H1 (cell line): ENCODE data around the gene RELB. TPM values are rescaled to one million over a fixed set of nuclear protein-coding genes. Genes with fewer than 3 reads are reported as not detected.

Experiments
- CTCF ChIA-PET: fragments of 300-600 bp; sonication (Branson Sonifier 250); formaldehyde crosslinking; loops from one replicate; lab custom pipeline; 2021; ENCODE audit not compliant: partially characterized antibody; lab: Charles Lee
- POLR2A ChIA-PET: fragments of 300-600 bp; sonication (Branson Sonifier 250); formaldehyde crosslinking; loops from one replicate; lab custom pipeline; 2021; ENCODE audit warnings: inconsistent platforms; ENCODE audit not compliant: partially characterized antibody; lab: Charles Lee
- DNase-seq, 2 experiments: peaks; one replicate each; pipeline versions ENCODE4 v3.0.0 to v3.0.0-alpha.2; 2010 to 2022; ENCODE audit warnings: low spot score in 2 of 2, low read depth in 1 of 2, mixed read lengths in 1 of 2
- FAIRE-seq: peaks from 2 replicates; lab custom pipeline; 2011; peaks lifted over from hg19 to GRCh38; lab: Jason Lieb, UNC
- H2AFZ ChIP-seq: 2 replicates; pipeline ENCODE4 v1.8.1; 2012; ENCODE audit warnings: low read length, inconsistent platforms
- H2AK5ac ChIP-seq: 2 replicates; pipeline ENCODE4 v1.6.1; 2013; ENCODE audit warnings: low read depth, low read length
- H2BK120ac ChIP-seq: replicated peaks from 2 replicates; pipeline ENCODE3; 2013; ENCODE audit warnings: low read depth, low read length, inconsistent platforms
- H2BK12ac ChIP-seq: 2 replicates; pipeline ENCODE4 v1.6.1; 2013; ENCODE audit warnings: low read depth, low read length
- H2BK15ac ChIP-seq: 2 replicates; pipeline ENCODE4 v1.6.1; 2013; ENCODE audit warnings: low read length
- H2BK20ac ChIP-seq: 2 replicates; pipeline ENCODE4 v1.6.1; 2013; ENCODE audit warnings: low read length
- H2BK5ac ChIP-seq: 2 replicates; pipeline ENCODE4 v1.6.1; 2013; ENCODE audit warnings: low read depth, low read length
- H3K14ac ChIP-seq: 2 replicates; pipeline ENCODE4 v1.6.1; 2013; ENCODE audit warnings: inconsistent platforms; ENCODE audit not compliant: insufficient read length
- H3K18ac ChIP-seq: 2 replicates; pipeline ENCODE4 v1.6.1; 2013; ENCODE audit warnings: low read length; ENCODE audit errors: extremely low read depth
- H3K23ac ChIP-seq: 2 replicates; pipeline ENCODE4 v1.6.1; 2013; ENCODE audit warnings: inconsistent platforms; ENCODE audit not compliant: insufficient read length
- H3K23me2 ChIP-seq: 2 replicates; pipeline ENCODE4 v1.6.1; 2013; ENCODE audit warnings: low read depth, low read length
- H3K27ac ChIP-seq: 2 replicates; pipeline ENCODE4 v1.6.1; 2011; ENCODE audit warnings: low read depth, low read length, inconsistent platforms
- H3K27me3 ChIP-seq, 4 experiments: replicated peaks in 1 of 4; 1 replicate in 1 of 4; 2 replicates in 3 of 4; pipeline versions ENCODE4 v1.6.1 to v1.8.1; 2011 to 2013; ENCODE audit warnings: low read length in 3 of 4, mild to moderate bottlenecking in 3 of 4, inconsistent platforms in 2 of 4, mixed read lengths in 2 of 4, moderate library complexity in 1 of 4; ENCODE audit not compliant: control insufficient read depth in 3 of 4, insufficient read depth in 3 of 4; ENCODE audit errors: extremely low read depth in 1 of 4
- H3K36me3 ChIP-seq, 4 experiments: 2 replicates each; pipeline versions ENCODE4 v1.6.1 to v1.8.1; 2011 to 2013; ENCODE audit warnings: mild to moderate bottlenecking in 4 of 4, low read length in 3 of 4, moderate library complexity in 2 of 4, control low read depth in 1 of 4, inconsistent platforms in 1 of 4; ENCODE audit not compliant: insufficient read depth in 4 of 4, control insufficient read depth in 2 of 4
- H3K4ac ChIP-seq: replicated peaks from 2 replicates; pipeline ENCODE3; 2013; ENCODE audit warnings: low read length, low read depth, mixed read lengths, inconsistent platforms; ENCODE audit not compliant: insufficient read length
- H3K4me1 ChIP-seq, 4 experiments: replicated peaks in 1 of 4; 1 replicate in 1 of 4; 2 replicates in 3 of 4; pipeline versions ENCODE4 v1.6.1 to v1.8.1; 2011 to 2013; ENCODE audit warnings: low read length in 3 of 4, inconsistent platforms in 2 of 4, mixed read lengths in 1 of 4; ENCODE audit not compliant: insufficient read depth in 4 of 4, control insufficient read depth in 3 of 4
- H3K4me2 ChIP-seq, 2 experiments: 2 replicates each; pipeline versions ENCODE4 v1.6.1 to v1.8.1; 2011 to 2013; ENCODE audit warnings: low read depth in 2 of 2, low read length in 2 of 2, control low read depth in 1 of 2, inconsistent platforms in 1 of 2, mild to moderate bottlenecking in 1 of 2; ENCODE audit not compliant: insufficient read depth in 1 of 2
- H3K4me3 ChIP-seq, 4 experiments: fragments of 200-600, 300-600 bp in 1 of 4; sonication (generic), shearing (Covaris generic), sonication (Bioruptor Twin) in 1 of 4; 2 replicates each; pipeline versions ENCODE4 v1.5.1 to v1.8.1; 2011 to 2016; ENCODE audit warnings: low read length in 4 of 4, low read depth in 3 of 4, control low read depth in 2 of 4, inconsistent platforms in 2 of 4, mild to moderate bottlenecking in 2 of 4, mixed read lengths in 1 of 4, moderate library complexity in 1 of 4; ENCODE audit not compliant: insufficient read depth in 2 of 4; ENCODE audit errors: extremely low read depth in 1 of 4
- H3K56ac ChIP-seq: replicated peaks from 2 replicates; pipeline ENCODE3; 2013; ENCODE audit warnings: low read depth, mild to moderate bottlenecking, mixed read lengths, low read length, inconsistent platforms; ENCODE audit not compliant: insufficient read length
- H3K79me1 ChIP-seq: 2 replicates; pipeline ENCODE4 v1.6.1; 2013; ENCODE audit warnings: low read depth, low read length, control low read depth
- H3K79me2 ChIP-seq, 2 experiments: 2 replicates each; pipeline versions ENCODE4 v1.6.1 to v1.8.1; 2012 to 2013; ENCODE audit warnings: low read length in 2 of 2, mild to moderate bottlenecking in 2 of 2, inconsistent platforms in 1 of 2; ENCODE audit not compliant: insufficient read depth in 2 of 2, control insufficient read depth in 1 of 2
- H3K9ac ChIP-seq, 4 experiments: replicated peaks in 1 of 4; 1 replicate in 1 of 4; 2 replicates in 3 of 4; pipeline versions ENCODE4 v1.6.1 to v1.8.1; 2011 to 2013; ENCODE audit warnings: low read depth in 3 of 4, low read length in 3 of 4, control low read depth in 2 of 4, mild to moderate bottlenecking in 2 of 4, moderate library complexity in 2 of 4, inconsistent platforms in 1 of 4; ENCODE audit errors: extremely low read depth in 1 of 4
- H3K9me3 ChIP-seq, 2 experiments: 2 replicates each; pipeline versions ENCODE4 v1.6.1 to v1.8.1; 2012 to 2013; ENCODE audit warnings: mild to moderate bottlenecking in 2 of 2, moderate library complexity in 2 of 2, control low read depth in 1 of 2, inconsistent platforms in 1 of 2, low read depth in 1 of 2, low read length in 1 of 2, mixed read lengths in 1 of 2; ENCODE audit not compliant: insufficient read depth in 2 of 2
- H4K20me1 ChIP-seq, 2 experiments: replicated peaks in 1 of 2; 2 replicates each; pipeline versions ENCODE3 to v1.8.1; 2011 to 2013; ENCODE audit warnings: inconsistent platforms in 2 of 2, low read length in 2 of 2, mild to moderate bottlenecking in 1 of 2; ENCODE audit not compliant: insufficient read depth in 2 of 2, control insufficient read depth in 1 of 2
- H4K5ac ChIP-seq: 2 replicates; pipeline ENCODE4 v1.6.1; 2013; ENCODE audit warnings: low read length, low read depth, mixed read lengths, inconsistent platforms; ENCODE audit not compliant: insufficient read length
- H4K8ac ChIP-seq: 2 replicates; pipeline ENCODE4 v1.8.0; 2013; ENCODE audit warnings: mild to moderate bottlenecking, moderate library complexity, low read length, inconsistent platforms; ENCODE audit not compliant: insufficient read depth; ENCODE audit errors: extremely low read depth
- H4K91ac ChIP-seq: replicated peaks from 2 replicates; pipeline ENCODE3; 2013; ENCODE audit warnings: low read length, mixed read lengths, inconsistent platforms; ENCODE audit not compliant: insufficient read length
- ASH2L ChIP-seq: fragments of 200-600, 300-600 bp; sonication (generic); IDR thresholded peaks from one replicate; pipeline ENCODE4 v1.7.1; 2017; ENCODE audit warnings: low read length
- CBX5 ChIP-seq: fragments of 300-800, 300-1000 bp; sonication (generic); IDR thresholded peaks from 2 replicates; pipeline ENCODE4 v1.7.1; 2016; ENCODE audit warnings: antibody characterized with exemption, low read length, low read depth
- CBX8 ChIP-seq: fragments of 300-800, 300-1000 bp; sonication (generic); IDR thresholded peaks from 2 replicates; pipeline ENCODE4 v1.7.1; 2016; ENCODE audit warnings: low read depth, low read length, borderline replicate concordance
- EZH2 ChIP-seq: fragments of 200-600 bp; sonication (generic); IDR thresholded peaks from 2 replicates; pipeline ENCODE4 v1.7.1; 2012; ENCODE audit warnings: low read depth, mild to moderate bottlenecking, moderate library complexity, low read length, inconsistent platforms; ENCODE audit not compliant: severe bottlenecking
- POLR2A ChIP-seq, 2 experiments: IDR thresholded peaks; 1 replicate in 1 of 2; 2 replicates in 1 of 2; pipeline ENCODE4 v1.6.1; 2011; ENCODE audit warnings: low read depth in 2 of 2, low read length in 2 of 2, mild to moderate bottlenecking in 2 of 2; ENCODE audit errors: control extremely low read depth in 1 of 2
- SP2 ChIP-seq: IDR thresholded peaks from 2 replicates; pipeline ENCODE4 v1.6.1; 2012; ENCODE audit warnings: mild to moderate bottlenecking, low read length, inconsistent platforms
- WGBS, 2 experiments: shearing (Covaris generic) in 1 of 2; methylation state at CpG; one replicate each; pipeline versions ENCODE4 v1.1.6 to v1.1.7; 2013 to 2015; ENCODE audit warnings: low lambda C conversion rate in 2 of 2, mixed read lengths in 2 of 2, inconsistent platforms in 1 of 2, low coverage in 1 of 2, missing lambda C conversion rate in 1 of 2; ENCODE audit not compliant: insufficient replicate concordance in 2 of 2, insufficient coverage in 1 of 2, insufficient read length in 1 of 2; ENCODE audit errors: extremely low coverage in 1 of 2, missing lambda C conversion rate in 1 of 2; 5-methylcytosine and 5-hydroxymethylcytosine counted together
- polyA plus RNA-seq, 7 experiments: library from polyadenylated mRNA; depleted of rRNA in 3 of 7; stranded (reverse) in 5 of 7; unstranded in 2 of 7; fragments of >200 nt in 5 of 7; fragments of 200-250 nt in 2 of 7; gene quantifications; 1 replicate in 5 of 7; 2 replicates in 1 of 7; 4 replicates in 1 of 7; pipeline versions ENCODE4 v1.2.1 to v1.2.3, GENCODE V29; 2011 to 2013; ENCODE audit warnings: missing spikeins in 2 of 7, mixed read lengths in 2 of 7
- total RNA-seq: library from RNA; stranded (reverse); fragmentation: NEBNext Ultra II Directional; extraction: Animal tissue kit (Norgen Biotek cat#: 25700); gene quantifications from 2 replicates; pipeline ENCODE4 v1.2.1, GENCODE V29; 2021

The RELB gene
- total and polyA plus RNA-seq, 2 of the 8 experiments (the other 6 are each of a cell fraction or from before 2014, with no cell fraction given): 10.0 to 13.1 TPM

DNA sequence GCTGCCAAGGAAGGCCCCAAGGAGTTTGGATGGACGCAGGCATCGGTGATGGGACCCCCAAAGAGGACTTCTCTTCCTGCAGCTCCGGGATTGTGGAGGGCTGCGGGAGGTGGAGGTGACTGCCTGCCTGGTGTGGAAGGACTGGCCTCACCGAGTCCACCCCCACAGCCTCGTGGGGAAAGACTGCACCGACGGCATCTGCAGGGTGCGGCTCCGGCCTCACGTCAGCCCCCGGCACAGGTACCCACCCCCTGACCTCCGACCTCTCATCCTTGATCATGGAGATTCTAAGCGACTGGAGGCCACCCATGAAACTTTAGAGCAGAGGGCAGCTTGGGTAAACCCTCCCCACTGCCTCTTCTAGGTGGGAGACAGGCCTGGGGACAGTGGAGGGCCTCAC lies 20.7 kb downstream of the RELB start:
- no peak overlapping the region for H2BK120ac ChIP-seq
- H3K23ac ChIP-seq: no peak overlapping the region
- H3K23me2 ChIP-seq: no peaks in the 10 kb centered on the region
- no peaks in the 10 kb centered on the region for H3K79me1 ChIP-seq
- 95% methylated on average over 7 of the region's 14 CpGs; no CpG with 5 or more reads in 1 of the 2 experiments for WGBS, 2 experiments
- H3K27ac ChIP-seq: no peak overlapping the region
- no peak overlapping the region for H3K56ac ChIP-seq
- no peaks in the 10 kb centered on the region for H3K27me3 ChIP-seq
- H2BK12ac ChIP-seq: no peak overlapping the region
- H3K9me3 ChIP-seq: no peaks in the 10 kb centered on the region
- H2BK20ac ChIP-seq: no peak overlapping the region
- POLR2A ChIA-PET: interaction anchor here (0.6 to 1.2 kb wide), 3 partner anchors 9 to 176 kb away, joined by 3 to 4 read pairs (median 3); partner anchors contain the start of gene NECTIN2
- CTCF ChIA-PET: interaction anchor here (0.6 to 1.1 kb wide), 3 partner anchors 15 to 379 kb away, joined by 3 to 5 read pairs (median 3); no protein-coding TSS in a partner anchor
- no peaks in the 10 kb centered on the region; a peak in 1 of 8 replicates for H3K36me3 ChIP-seq
- no peaks in the 10 kb centered on the region for H3K79me2 ChIP-seq
- no peak overlapping the region for H2BK5ac ChIP-seq
- TF ChIP-seq SP2 (no peak), CBX5 (no peak), POLR2A (IDR thresholded peaks at IDR 0.05; ENCODE audit: control extremely low read depth in 1 of 2, low read depth in 2 of 2, low read length in 2 of 2) (no peak), CBX8 (no peak), ASH2L (no peak), EZH2 (no peak)
- TF ChIP-seq, all 59 proteins: peak for 0
- Histone ChIP-seq H3K14ac (no peak overlapping the region), H4K20me1 (no peaks in the 10 kb centered on the region), H4K8ac (no peak overlapping the region), H3K9ac (no peak overlapping the region; a peak in 1 of 7 replicates), H4K5ac (no peak overlapping the region), H3K4me1 (0 out of 7 replicates have a peak, but pooled peaks cover 0 to 2% (median 0%) of the 10 kb centered on the region in 4 experiments), H3K4me3 (no peak overlapping the region), H3K4ac (no peak overlapping the region), H4K91ac (no peak overlapping the region), H3K4me2 (no peak overlapping the region), H3K18ac (no peak overlapping the region), H2AK5ac (peak overlapping the region; percentile 39; the same call in 1 of the 2 replicates), H2AFZ (no peak overlapping the region), H2BK15ac (no peak overlapping the region)
- FAIRE-seq (no peak), DNase-seq (no peak)
